GM19035 (cell line): ENCODE data around the gene TRIM28.

Experiments used
- ATAC-seq: cut with Tn5 transposase; IDR thresholded peaks from one replicate; pipeline ENCODE4 v1.9.1; 2021; ENCODE audit not compliant: unreplicated experiment

TRIM28 gene

GRCh38 chr19:58547323-58548312 lies 3.8 kb downstream of the TRIM28 start:
- no peak for ATAC-seq

- ATAC-seq: no peak
Observed at GRCh38 chr19:58548859-58549663, 5.2 kb downstream of the TRIM28 start.

DNA sequence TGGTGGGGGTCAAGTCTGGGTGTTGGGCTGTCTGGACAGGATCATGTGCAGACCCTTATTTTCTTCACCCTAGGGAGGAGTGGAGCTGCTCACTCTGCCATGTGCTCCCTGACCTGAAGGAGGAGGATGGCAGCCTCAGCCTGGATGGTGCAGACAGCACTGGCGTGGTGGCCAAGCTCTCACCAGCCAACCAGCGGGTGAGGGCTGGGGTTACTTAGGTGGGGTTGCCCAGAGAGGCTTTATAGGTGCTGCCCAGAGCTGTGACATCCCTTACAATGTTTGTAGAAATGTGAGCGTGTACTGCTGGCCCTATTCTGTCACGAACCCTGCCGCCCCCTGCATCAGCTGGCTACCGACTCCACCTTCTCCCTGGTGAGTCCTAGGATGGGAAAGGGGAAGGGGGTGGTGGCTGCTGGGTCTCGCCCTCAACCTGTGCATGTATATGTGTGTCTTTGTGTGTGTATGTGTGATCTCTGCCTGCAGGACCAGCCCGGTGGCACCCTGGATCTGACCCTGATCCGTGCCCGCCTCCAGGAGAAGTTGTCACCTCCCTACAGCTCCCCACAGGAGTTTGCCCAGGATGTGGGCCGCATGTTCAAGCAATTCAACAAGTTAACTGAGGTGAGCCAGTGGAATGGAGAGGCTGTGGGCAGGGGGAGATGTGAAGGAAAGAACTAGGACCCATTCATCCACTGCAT lies 5.9 kb downstream of the TRIM28 start:
- no peak for ATAC-seq

DNA sequence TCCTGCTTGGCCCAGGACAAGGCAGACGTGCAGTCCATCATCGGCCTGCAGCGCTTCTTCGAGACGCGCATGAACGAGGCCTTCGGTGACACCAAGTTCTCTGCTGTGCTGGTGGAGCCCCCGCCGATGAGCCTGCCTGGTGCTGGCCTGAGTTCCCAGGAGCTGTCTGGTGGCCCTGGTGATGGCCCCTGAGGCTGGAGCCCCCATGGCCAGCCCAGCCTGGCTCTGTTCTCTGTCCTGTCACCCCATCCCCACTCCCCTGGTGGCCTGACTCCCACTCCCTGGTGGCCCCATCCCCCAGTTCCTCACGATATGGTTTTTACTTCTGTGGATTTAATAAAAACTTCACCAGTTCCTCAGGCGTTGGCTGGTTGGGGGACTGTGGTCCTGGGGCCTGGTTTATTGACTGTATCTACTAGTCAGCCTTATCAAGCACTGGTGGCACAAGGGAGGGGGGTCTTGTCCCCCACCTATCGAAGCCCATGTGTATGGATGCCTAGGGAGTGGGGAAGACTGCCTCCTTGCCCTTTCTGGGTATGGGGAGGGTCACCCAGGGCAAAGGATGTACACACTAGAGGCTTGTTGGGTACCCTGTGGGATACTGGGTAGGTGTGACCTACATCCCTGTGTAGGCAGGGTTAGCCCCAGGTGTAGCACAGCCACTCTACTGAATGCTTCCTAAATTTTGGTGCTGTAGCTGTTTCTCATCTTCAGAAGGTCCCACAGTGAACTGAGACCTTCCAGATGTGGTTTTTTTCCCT lies 6.7 kb downstream of the TRIM28 start:
- no peak for ATAC-seq

- ATAC-seq: no peak
Observed at GRCh38 chr19:58551123-58551497, 7.2 kb downstream of the TRIM28 start.

DNA sequence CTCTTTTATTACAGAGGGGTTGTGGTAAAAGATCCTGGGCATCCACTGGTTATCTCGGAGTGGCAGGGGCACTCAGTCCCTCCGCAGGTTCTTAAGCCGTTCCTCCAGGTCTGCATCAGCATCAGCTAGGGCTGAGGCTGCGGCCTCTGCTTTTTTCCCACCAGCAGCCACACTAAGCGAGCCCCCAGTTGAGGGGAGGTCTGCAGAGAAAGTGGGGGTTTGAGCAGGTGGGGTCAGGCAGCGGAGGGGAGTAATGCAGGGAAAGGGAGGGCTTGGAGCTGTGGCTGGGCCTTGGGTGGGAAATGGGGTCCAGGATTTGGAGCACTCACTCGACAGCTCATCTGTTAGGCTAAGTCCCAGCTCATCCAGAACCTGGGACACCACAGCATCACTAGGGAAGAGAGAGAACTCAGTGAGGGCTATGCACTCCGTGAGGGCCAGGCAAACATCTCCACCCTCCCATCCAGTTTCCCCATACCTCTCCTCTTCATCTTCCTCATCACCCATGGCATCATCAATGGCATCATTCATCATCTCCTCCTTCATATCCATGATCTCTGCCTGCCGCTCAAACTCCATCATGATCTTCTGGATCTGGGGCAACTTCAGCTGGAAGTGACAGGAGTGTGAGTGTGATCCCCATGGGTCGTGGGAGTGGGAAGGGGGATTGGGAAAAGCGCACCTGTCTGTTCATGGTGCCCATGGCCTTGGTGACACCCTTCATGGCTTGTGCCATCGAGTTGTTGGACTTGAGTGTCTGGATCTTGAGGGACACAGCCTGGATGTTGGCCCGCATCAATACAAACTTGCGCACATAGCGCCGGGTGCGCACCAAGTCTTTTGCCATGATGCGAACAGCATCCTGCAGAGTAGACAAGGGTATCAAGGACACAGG lies 8.0 kb downstream of the TRIM28 start:
- ATAC-seq: no peak

DNA sequence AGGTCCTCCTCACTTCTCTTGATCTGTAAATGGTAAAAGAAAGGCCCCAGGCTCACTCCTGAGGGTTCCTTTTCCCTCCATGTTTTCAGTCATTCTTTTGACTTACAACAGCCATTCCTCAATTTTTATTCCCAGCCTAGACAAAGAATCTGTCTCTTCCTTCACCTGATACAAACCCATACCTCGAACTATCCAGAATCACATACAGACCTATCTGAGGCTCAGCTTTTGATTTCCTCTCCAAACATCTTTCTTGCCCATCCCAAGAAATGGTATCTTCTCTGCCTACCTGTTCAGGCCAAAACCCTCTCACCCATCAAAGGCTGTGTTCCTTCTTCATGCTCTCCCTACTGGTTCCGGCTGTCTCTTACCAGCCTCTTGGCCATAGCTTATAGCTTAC lies 8.8 kb downstream of the TRIM28 start:
- no peak for ATAC-seq

DNA sequence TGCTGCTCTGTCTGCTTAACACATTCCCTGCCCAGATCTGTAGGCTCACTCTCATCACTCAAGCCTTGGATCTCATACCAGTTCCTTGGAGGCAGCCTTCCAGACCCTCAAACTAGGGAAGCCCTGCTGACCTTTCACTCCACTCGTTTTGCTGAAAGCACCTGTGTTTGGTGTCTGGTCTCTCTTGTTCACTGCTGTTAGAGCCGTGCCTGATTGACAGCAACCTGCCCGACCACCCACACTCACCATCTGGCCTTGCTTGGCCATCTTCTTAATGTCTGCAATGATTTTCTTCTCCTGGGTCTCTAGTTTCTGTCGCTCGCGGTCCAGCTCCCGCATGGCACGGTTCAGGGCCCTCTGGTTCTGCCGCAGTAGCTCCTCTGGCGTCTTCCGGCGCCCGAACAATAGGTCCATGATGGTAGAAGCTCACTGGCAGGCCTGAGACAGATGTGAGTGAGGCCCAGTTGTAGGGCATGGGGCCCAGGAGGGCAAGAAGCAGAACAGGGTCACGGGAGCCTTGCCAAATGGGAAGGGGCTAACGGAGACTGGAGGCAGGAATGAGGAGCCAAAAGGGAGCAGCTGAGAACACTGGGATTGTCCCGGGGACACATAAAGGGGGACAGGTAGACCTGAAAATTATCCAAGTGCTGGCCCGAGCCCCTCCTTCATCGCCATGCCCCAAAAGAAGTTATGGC lies 10.1 kb downstream of the TRIM28 start:
- no peak for ATAC-seq

- ATAC-seq: peak; percentile 34
Observed at GRCh38 chr19:58554494-58555368, 10.9 kb downstream of the TRIM28 start, which contains the start of gene CHMP2A. TSS of gene CHMP2A (minus strand) at chr19:58555105. CDS start at chr19:58554212, 893 bp downstream.

GRCh38 chr19:58555369-58555885 lies 11.6 kb downstream of the TRIM28 start:
- ATAC-seq: no peak

GRCh38 chr19:58555920-58556621 lies 12.2 kb downstream of the TRIM28 start:
- ATAC-seq: no peak

GRCh38 chr19:58556622-58557220 lies 12.9 kb downstream of the TRIM28 start:
- no peak for ATAC-seq

DNA sequence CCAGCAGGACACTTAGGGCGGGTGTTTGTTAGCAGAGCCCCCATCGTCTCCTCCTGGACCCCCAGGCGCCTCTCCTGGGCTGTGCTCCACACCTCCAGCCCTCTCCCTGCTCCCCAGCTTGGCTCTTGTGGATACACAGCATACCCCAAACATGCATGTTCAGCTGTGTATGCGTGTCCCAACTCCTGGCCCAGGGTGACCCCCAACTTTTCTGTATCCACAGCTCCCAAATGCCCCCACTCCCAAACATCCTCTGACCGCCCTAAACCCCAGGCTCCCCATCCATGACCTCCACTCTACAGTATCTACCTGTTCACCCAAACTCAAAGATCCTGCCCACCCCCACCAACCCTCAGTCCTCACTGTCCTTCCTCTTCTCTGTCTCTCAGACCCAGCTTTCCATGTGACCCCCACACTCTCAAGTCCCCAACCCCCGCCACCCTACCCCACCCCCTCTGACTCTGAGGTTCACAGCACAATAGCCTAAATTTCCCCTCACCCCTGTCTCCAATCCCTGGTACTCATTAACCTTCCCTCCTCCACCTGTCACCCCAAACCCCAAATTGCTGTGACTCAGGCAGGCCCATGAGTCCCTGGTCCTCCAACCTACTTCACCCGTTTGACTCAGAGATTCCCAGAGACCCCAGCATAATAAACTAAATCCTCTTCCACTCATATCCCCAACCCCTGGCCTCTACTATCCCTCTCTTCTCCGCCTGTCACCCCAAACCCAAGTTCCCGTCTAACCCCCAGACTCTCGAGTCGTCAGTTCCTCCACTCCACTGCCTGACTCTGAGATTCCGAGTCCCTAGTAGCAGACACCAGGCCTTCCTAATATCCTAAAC lies 13.6 kb downstream of the TRIM28 start:
- no peak for ATAC-seq

- ATAC-seq: peak; percentile 2
Observed at GRCh38 chr19:58558066-58558622, 14.3 kb downstream of the TRIM28 start, which contains the start of gene UBE2M. TSS of gene UBE2M (minus strand) at chr19:58558611. CDS start at chr19:58558381, 230 bp downstream.

DNA sequence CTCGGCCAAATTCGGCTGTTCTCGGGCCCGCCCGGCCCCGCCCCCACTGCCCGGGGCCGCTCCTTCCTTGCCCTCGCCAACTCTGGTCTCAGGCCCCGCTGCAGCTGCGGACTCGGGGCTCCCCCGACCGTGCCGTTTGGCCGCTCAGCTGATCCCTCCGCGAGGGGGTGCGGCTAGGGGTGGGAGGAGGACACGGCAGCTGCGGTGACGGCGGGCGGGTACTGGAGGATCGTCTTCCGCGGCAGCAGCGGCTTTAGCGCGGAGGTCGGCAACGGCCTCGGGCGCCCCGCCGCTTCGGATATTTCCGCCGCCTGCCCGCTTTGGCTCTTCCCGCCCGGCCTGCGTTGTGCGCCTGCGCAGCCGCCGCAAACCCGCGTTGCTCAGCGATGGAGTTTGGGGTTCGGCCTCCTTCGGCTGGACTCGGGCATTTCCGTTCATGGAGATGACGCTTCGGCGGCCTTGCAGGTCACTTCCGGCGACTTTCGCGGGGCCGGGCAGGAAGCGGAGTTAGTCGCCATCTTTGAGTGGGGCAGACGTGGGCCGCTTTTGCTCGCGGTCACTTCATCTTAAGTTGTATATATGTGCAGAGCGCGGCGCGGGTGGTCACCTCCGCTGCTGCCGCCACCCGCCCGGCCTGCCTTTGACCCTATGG lies 14.9 kb downstream of the TRIM28 start:
- peak; percentile 57 for ATAC-seq
